ENCODE measurements around the gene ZNF789.

ZNF789 gene

DNA sequence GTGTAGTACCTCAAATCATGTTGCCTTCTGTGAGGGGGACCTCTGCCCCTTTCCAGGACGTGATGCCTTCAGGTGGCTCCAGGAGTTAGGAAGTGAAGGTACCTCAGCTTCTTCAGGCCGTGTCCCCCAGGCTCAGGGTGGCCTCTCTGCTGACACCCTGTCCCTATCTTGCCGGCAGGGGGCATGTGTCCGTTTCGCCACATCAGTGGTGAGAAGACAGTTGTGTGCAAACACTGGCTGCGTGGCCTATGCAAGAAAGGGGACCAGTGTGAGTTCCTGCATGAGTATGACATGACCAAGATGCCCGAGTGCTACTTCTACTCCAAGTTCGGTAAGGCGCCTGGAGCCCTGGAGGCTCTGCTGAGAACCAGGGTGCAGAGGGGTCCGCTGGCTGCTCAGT is 24.7 kb upstream of the ZNF789 start:
- no peaks in the 10 kb centered on the region for H3K9me3 ChIP-seq (ENCODE audit: control insufficient read depth, low read length)
- peaks cover 81% of the 10 kb centered on the region for H3K36me3 ChIP-seq (ENCODE audit: control insufficient read depth, insufficient read depth, low read length, severe bottlenecking)
- DNase-seq (ENCODE audit: low read depth) = no peak
- H3K4me3 ChIP-seq (ENCODE audit: low read length) = no peak overlapping the region
- H3K27me3 ChIP-seq (replicated peaks; ENCODE audit: control insufficient read depth, insufficient read depth, low read length) = no peaks in the 10 kb centered on the region
- peaks cover 3% of the 10 kb centered on the region for H3K4me1 ChIP-seq (ENCODE audit: control insufficient read depth, insufficient read depth, low read length)
- H3K9ac ChIP-seq (ENCODE audit: low read length) = no peak overlapping the region

DNA sequence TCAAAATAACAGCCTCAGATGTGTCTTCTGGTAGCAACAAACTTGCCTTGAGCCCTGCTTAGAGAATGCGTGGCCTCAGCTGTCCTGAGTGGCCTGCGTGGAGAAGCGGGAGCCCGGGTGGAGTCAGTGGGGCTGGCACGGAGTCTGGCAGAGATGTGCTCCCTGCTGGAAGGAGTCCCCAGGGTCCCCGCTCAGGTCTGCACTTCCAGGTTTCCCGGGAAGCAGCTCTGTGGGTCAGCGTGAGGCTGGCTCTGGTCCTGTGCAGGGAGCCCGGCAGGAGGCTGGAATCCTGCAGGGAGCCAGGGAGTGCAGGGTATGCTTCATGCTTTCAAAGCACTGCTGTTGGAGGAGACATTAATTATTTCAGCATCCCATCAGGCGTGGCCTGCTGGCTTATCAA is 23.8 kb upstream of the ZNF789 start:
- Histone ChIP-seq H3K27me3 (replicated peaks; ENCODE audit: control insufficient read depth, insufficient read depth, low read length) (no peaks in the 10 kb centered on the region), H3K4me3 (ENCODE audit: low read length) (no peak overlapping the region), H3K9me3 (ENCODE audit: control insufficient read depth, low read length) (no peaks in the 10 kb centered on the region), H3K9ac (ENCODE audit: low read length) (no peak overlapping the region), H3K36me3 (ENCODE audit: control insufficient read depth, insufficient read depth, low read length, severe bottlenecking) (peaks cover 85% of the 10 kb centered on the region), H3K4me1 (ENCODE audit: control insufficient read depth, insufficient read depth, low read length) (peaks cover 2% of the 10 kb centered on the region)
- DNase-seq (ENCODE audit: low read depth) = no peak

DNA sequence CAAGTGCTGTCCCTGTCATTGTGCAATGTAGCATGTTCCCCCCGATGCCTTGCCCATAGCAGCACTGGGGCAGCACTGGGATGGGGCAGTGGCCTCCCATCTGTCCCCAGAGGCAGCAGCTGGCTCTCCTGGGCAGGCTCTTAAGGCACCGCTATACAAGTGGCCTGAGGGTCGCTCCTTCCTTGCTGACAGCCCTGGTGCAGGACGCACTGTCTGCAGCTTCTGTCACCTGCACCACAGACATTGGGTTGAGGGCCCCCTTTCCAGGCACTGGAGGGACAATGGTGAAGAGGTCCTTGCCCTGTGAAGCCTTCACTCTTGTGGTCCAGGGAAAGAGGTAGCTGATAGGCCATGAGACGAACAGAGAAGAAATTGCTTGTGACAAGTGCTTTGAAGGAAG is 23.4 kb upstream of the ZNF789 start:
- H3K9ac ChIP-seq (ENCODE audit: low read length) = no peak overlapping the region
- peaks cover 88% of the 10 kb centered on the region for H3K36me3 ChIP-seq (ENCODE audit: control insufficient read depth, insufficient read depth, low read length, severe bottlenecking)
- no peak overlapping the region for H3K4me3 ChIP-seq (ENCODE audit: low read length)

DNA sequence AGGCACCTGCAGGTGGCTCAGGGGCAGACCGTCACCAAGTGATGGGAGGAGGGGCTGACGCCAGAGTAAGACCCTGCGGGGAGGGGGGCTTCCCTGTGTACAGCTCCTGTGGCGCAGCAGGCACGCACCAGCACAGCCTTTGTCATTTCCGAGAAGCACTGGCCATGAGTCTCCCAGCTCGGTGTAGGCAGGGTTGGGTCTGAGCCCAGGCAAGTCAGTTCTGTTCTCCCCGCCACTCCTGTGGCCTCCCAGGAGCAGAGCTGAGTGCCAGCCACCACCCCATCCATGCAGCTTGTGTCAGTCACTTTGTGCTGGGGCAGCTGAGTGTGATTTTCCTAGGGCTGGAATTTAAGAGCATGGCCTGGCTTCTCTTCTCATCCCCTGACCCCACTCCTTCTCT is 20.8 kb upstream of the ZNF789 start:
- H3K4me1 ChIP-seq (ENCODE audit: control insufficient read depth, insufficient read depth, low read length) = no peaks in the 10 kb centered on the region
- H3K27me3 ChIP-seq (replicated peaks; ENCODE audit: control insufficient read depth, insufficient read depth, low read length) = no peaks in the 10 kb centered on the region
- no peak overlapping the region for H3K4me3 ChIP-seq (ENCODE audit: low read length)
- DNase-seq (ENCODE audit: low read depth) = no peak
- peaks cover 91% of the 10 kb centered on the region for H3K36me3 ChIP-seq (ENCODE audit: control insufficient read depth, insufficient read depth, low read length, severe bottlenecking)
- H3K9me3 ChIP-seq (ENCODE audit: control insufficient read depth, low read length) = no peaks in the 10 kb centered on the region
- H3K9ac ChIP-seq (ENCODE audit: low read length) = no peak overlapping the region

More for the DNA sequence above, 23.4 kb upstream of the ZNF789 start:
- no peak for DNase-seq (ENCODE audit: low read depth)
- H3K9me3 ChIP-seq (ENCODE audit: control insufficient read depth, low read length) = no peaks in the 10 kb centered on the region
- H3K27me3 ChIP-seq (replicated peaks; ENCODE audit: control insufficient read depth, insufficient read depth, low read length) = no peaks in the 10 kb centered on the region
- H3K4me1 ChIP-seq (ENCODE audit: control insufficient read depth, insufficient read depth, low read length) = peaks cover 2% of the 10 kb centered on the region

DNA sequence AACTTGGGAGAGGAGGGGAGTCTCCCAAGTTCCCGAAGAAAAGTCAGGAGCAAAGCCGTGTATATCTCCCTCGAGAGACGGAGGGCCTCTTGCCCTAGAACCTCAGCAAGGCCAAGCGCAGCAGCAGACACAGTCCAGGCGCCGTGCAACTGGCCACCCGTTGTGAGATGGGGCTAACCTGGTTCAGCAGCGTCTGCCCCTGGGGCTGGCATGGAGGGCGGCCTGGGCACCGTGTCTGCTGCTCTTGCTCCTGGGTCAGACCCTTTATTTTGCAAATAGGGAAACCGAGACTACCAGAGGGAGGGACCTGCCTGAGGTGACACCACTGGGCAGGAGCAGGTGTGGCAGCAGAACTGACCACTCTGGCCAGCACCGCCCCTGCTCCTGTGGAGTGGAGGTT is 20.1 kb upstream of the ZNF789 start:
- DNase-seq (ENCODE audit: low read depth) = no peak
- Histone ChIP-seq H3K36me3 (ENCODE audit: control insufficient read depth, insufficient read depth, low read length, severe bottlenecking) (peaks cover 95% of the 10 kb centered on the region), H3K4me1 (ENCODE audit: control insufficient read depth, insufficient read depth, low read length) (no peaks in the 10 kb centered on the region), H3K9ac (ENCODE audit: low read length) (no peak overlapping the region), H3K9me3 (ENCODE audit: control insufficient read depth, low read length) (no peaks in the 10 kb centered on the region), H3K27me3 (replicated peaks; ENCODE audit: control insufficient read depth, insufficient read depth, low read length) (no peaks in the 10 kb centered on the region), H3K4me3 (ENCODE audit: low read length) (no peak overlapping the region)

DNA sequence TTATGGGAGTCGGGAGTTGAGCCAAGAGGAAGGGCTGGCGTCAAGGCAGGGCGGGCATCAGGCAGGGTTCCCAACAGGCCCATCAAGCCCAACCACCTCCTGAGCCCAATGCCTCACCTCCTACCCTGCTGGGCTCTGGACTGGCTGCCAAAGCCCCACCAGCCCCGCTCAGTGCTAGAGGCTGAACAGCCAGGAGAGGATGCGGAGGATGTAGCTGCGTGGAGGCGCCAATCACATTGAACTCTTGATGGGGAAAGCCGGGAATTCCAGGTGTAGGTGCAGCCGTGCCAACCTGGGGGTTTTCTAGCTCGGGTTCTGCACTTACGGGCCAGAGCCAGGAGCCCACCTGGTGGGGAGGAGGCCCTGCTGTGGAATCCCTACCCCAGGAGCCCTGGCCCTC is 19.6 kb upstream of the ZNF789 start:
- Histone ChIP-seq H3K4me1 (ENCODE audit: control insufficient read depth, insufficient read depth, low read length) (no peaks in the 10 kb centered on the region), H3K27me3 (replicated peaks; ENCODE audit: control insufficient read depth, insufficient read depth, low read length) (no peaks in the 10 kb centered on the region), H3K9me3 (ENCODE audit: control insufficient read depth, low read length) (no peaks in the 10 kb centered on the region), H3K9ac (ENCODE audit: low read length) (no peak overlapping the region), H3K36me3 (ENCODE audit: control insufficient read depth, insufficient read depth, low read length, severe bottlenecking) (peaks cover 95% of the 10 kb centered on the region), H3K4me3 (ENCODE audit: low read length) (no peak overlapping the region)
- no peak for DNase-seq (ENCODE audit: low read depth)

DNA sequence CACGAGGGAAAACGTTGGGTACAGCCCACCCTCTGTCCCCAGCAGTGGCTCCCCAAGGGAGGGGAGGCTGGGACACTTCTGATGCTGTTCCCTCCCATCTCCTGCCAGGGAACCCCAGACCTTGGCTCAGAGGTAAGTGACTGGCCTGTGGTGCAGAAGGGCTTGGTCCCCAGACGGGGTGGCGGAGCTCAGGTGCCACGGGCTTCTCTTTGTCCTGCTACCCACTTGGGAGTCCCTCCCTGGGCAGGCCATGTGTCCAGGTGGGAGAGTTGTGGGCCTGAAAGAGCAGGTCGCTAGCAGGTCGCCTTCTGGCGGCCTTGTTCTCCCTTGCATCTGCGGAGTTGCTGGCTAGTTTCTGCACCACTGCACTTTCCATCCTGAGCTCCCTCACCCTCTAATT is 16.8 kb upstream of the ZNF789 start:
- H3K36me3 ChIP-seq (ENCODE audit: control insufficient read depth, insufficient read depth, low read length, severe bottlenecking) = peaks cover 88% of the 10 kb centered on the region
- H3K9ac ChIP-seq (ENCODE audit: low read length) = no peak overlapping the region
- no peaks in the 10 kb centered on the region for H3K27me3 ChIP-seq (replicated peaks; ENCODE audit: control insufficient read depth, insufficient read depth, low read length)
- DNase-seq (ENCODE audit: low read depth) = no peak
- H3K9me3 ChIP-seq (ENCODE audit: control insufficient read depth, low read length) = no peaks in the 10 kb centered on the region
- H3K4me3 ChIP-seq (ENCODE audit: low read length) = no peak overlapping the region
- H3K4me1 ChIP-seq (ENCODE audit: control insufficient read depth, insufficient read depth, low read length) = peaks cover 3% of the 10 kb centered on the region

DNA sequence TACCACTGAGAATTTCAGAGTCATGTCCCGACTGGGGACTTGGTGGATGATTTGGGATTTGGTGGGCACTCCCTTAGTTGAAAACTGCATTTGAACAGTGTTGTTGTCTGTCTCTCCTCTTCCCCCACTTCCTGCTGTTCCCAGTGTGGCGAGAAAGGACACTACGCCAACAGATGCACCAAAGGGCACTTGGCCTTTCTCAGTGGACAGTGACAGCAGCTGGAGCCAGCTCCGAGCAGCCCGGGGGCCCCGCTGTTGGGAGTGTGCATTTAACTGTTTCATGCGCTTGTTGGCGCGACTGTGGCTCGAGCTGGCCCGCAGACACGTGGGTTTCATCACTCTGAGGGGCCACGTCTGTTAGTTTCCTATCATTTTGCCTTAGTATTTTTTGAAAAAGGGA is 16.4 kb upstream of the ZNF789 start:
- DNase-seq (ENCODE audit: low read depth) = no peak
- Histone ChIP-seq H3K36me3 (ENCODE audit: control insufficient read depth, insufficient read depth, low read length, severe bottlenecking) (peaks cover 85% of the 10 kb centered on the region), H3K9ac (ENCODE audit: low read length) (no peak overlapping the region), H3K27me3 (replicated peaks; ENCODE audit: control insufficient read depth, insufficient read depth, low read length) (no peaks in the 10 kb centered on the region), H3K4me3 (ENCODE audit: low read length) (no peak overlapping the region), H3K9me3 (ENCODE audit: control insufficient read depth, low read length) (no peaks in the 10 kb centered on the region), H3K4me1 (ENCODE audit: control insufficient read depth, insufficient read depth, low read length) (peaks cover 3% of the 10 kb centered on the region)

DNA sequence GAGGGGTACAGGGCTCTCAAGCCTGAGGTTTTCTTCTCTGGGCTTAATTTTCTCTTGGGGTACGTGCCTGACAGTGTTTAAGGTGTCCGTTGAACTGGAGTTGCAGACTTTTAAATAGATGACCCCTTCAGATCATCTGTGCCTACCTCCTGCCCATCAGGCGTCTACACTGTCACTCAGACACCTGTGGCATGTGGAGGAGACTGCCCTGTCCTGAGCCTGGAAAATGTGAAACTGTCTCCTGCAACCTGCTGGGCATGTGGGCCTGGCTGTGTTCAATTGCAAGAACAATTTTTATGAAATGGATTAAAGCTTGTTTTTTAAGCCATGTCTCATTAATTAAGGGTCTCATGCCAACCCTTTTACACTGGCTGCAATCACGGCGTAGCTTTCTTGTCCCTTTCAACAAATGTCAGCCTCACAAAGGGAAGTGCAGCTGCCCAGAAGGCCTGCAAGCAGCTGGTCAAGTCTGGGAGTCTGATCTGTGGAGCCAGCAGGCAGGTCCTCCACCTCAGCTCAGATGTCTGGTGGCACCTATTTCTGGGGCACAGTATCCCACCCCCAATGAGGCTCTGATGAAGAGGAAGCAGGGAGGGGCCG is 15.5 kb upstream of the ZNF789 start:
- Histone ChIP-seq H3K4me3 (ENCODE audit: low read length) (no peak overlapping the region), H3K4me1 (ENCODE audit: control insufficient read depth, insufficient read depth, low read length) (peaks cover 3% of the 10 kb centered on the region), H3K9ac (ENCODE audit: low read length) (no peak overlapping the region), H3K27me3 (replicated peaks; ENCODE audit: control insufficient read depth, insufficient read depth, low read length) (no peaks in the 10 kb centered on the region), H3K9me3 (ENCODE audit: control insufficient read depth, low read length) (no peaks in the 10 kb centered on the region), H3K36me3 (ENCODE audit: control insufficient read depth, insufficient read depth, low read length, severe bottlenecking) (peaks cover 77% of the 10 kb centered on the region)
- no peak for DNase-seq (ENCODE audit: low read depth)

DNA sequence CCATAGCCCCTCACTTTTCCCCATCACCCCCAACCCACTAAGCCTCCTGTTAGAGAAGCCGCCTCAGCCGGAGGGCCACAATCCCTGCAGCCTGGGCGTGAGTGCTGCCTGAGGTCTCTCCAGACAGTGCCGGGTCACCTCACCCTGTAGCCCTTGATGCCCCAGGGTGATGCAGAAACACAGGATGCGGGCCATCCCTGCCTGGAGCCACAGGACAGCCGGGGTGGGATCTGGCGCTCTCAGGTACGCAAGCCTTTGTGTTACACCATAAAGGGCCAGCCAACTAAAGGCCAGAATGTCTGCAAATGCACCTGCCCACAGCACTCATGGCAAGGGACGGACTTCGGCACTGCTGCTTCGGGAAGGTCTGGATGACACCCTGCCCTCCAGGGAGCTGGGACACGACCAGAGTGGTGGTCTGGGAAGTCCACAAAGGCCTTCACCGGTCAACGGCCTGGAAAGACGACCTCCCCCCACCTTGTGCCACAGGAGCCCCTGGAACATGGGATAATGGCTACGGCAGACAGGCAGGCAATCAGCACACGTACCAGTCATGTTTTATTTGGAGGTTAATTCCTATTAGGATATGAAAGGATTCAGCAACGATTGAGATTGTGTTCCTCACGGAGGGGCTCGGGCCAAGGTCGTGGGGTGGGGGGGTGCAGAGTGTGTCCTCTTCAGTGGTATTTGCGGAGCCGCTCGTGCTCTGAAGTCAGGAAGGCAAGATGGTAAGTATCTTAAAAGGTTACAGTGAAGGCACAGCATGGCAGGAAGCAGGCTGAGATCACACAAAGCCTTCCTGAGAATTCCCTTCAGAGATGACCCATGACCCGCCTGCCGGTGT is 14.8 kb upstream of the ZNF789 start:
- H3K9ac ChIP-seq (ENCODE audit: low read length) = no peak overlapping the region
- H3K4me3 ChIP-seq (ENCODE audit: low read length) = no peak overlapping the region
- H3K4me1 ChIP-seq (ENCODE audit: control insufficient read depth, insufficient read depth, low read length) = peaks cover 3% of the 10 kb centered on the region
- no peak for DNase-seq (ENCODE audit: low read depth)
- no peaks in the 10 kb centered on the region for H3K9me3 ChIP-seq (ENCODE audit: control insufficient read depth, low read length)
- H3K27me3 ChIP-seq (replicated peaks; ENCODE audit: control insufficient read depth, insufficient read depth, low read length) = no peaks in the 10 kb centered on the region
- peaks cover 70% of the 10 kb centered on the region for H3K36me3 ChIP-seq (ENCODE audit: control insufficient read depth, insufficient read depth, low read length, severe bottlenecking)

DNA sequence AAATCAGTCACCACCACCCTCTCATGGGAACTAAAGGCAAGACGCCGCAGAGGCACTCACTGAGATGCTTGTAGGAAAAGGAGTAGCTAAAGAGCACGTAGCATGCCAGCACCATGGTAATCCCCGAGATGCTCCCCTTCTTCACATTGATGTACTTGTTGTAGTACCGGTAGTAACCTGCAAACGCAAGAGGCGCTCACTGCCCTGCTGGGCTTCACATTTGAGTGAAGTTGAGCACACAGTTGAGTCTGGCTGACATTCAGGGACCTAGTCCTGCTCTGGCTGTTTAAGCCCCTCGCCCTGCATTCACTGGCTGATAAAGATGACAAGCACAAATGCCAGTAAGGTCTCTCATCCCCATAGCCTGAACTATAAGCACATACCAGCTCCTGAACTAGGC is 13.6 kb upstream of the ZNF789 start:
- Histone ChIP-seq H3K9me3 (ENCODE audit: control insufficient read depth, low read length) (no peaks in the 10 kb centered on the region), H3K4me3 (ENCODE audit: low read length) (no peak overlapping the region), H3K9ac (ENCODE audit: low read length) (no peak overlapping the region), H3K36me3 (ENCODE audit: control insufficient read depth, insufficient read depth, low read length, severe bottlenecking) (peaks cover 66% of the 10 kb centered on the region), H3K4me1 (ENCODE audit: control insufficient read depth, insufficient read depth, low read length) (peaks cover 6% of the 10 kb centered on the region), H3K27me3 (replicated peaks; ENCODE audit: control insufficient read depth, insufficient read depth, low read length) (no peaks in the 10 kb centered on the region)
- DNase-seq (ENCODE audit: low read depth) = peak; percentile 15

Data from adipocyte (in vitro differentiated cells).